Nephron (organoid): ENCODE results near the gene ACBD6.

Source experiments
- H3K27ac Mint-ChIP-seq, 3 experiments: 2 replicates each; pipeline ENCODE4 v1.8.0; 2020; ENCODE audit warnings: mixed read lengths in 3 of 3, mild to moderate bottlenecking in 2 of 3, moderate library complexity in 1 of 3
- H3K27me3 Mint-ChIP-seq: 2 replicates; pipeline ENCODE4 v1.8.0; 2021; ENCODE audit warnings: low read depth, mild to moderate bottlenecking, moderate library complexity, mixed read lengths
- H3K36me3 Mint-ChIP-seq: 2 replicates; pipeline ENCODE4 v1.8.0; 2020; ENCODE audit warnings: low read depth, mixed read lengths
- H3K4me1 Mint-ChIP-seq: 2 replicates; pipeline ENCODE4 v1.8.0; 2020; ENCODE audit warnings: mixed read lengths
- H3K4me3 Mint-ChIP-seq, 3 experiments: 2 replicates each; pipeline ENCODE4 v1.8.0; 2020; ENCODE audit warnings: mild to moderate bottlenecking in 3 of 3, mixed read lengths in 3 of 3, moderate library complexity in 2 of 3
- H3K9me3 Mint-ChIP-seq: 2 replicates; pipeline ENCODE4 v1.8.0; 2020; ENCODE audit warnings: mixed read lengths
- CTCF ChIP-seq, 3 experiments: fragments of 200-600 bp; sonication (generic); IDR thresholded peaks; one replicate each; pipeline ENCODE4 v1.5.0; 2021; ENCODE audit warnings: antibody characterized with exemption in 3 of 3; ENCODE audit not compliant: unreplicated experiment in 3 of 3

The ACBD6 gene

GRCh38 chr1:180256341-180257027 lies 245.9 kb downstream of the ACBD6 start:
- no peaks in the 10 kb centered on the region for H3K9me3 Mint-ChIP-seq
- no peak overlapping the region for H3K4me3 Mint-ChIP-seq
- H3K27ac Mint-ChIP-seq, result no peak overlapping the region
- no peak for TF ChIP-seq CTCF (IDR thresholded peaks at IDR 0.05; ENCODE audit: unreplicated experiment in 3 of 3)
- H3K27me3 Mint-ChIP-seq, result peaks cover 89% of the 10 kb centered on the region
- H3K36me3 Mint-ChIP-seq, result no peaks in the 10 kb centered on the region
- H3K4me1 Mint-ChIP-seq, result peaks cover 10% of the 10 kb centered on the region

GRCh38 chr1:180255536-180256340 lies 246.6 kb downstream of the ACBD6 start:
- H3K9me3 Mint-ChIP-seq, result no peaks in the 10 kb centered on the region
- H3K4me3 Mint-ChIP-seq, result no peak overlapping the region
- no peaks in the 10 kb centered on the region for H3K36me3 Mint-ChIP-seq
- H3K27me3 Mint-ChIP-seq, result peaks cover 88% of the 10 kb centered on the region
- H3K4me1 Mint-ChIP-seq, result peaks cover 10% of the 10 kb centered on the region
- no peak for TF ChIP-seq CTCF (IDR thresholded peaks at IDR 0.05; ENCODE audit: unreplicated experiment in 3 of 3)
- no peak overlapping the region for H3K27ac Mint-ChIP-seq

GRCh38 chr1:180254854-180255253 lies 247.5 kb downstream of the ACBD6 start:
- no peaks in the 10 kb centered on the region for H3K36me3 Mint-ChIP-seq
- no peaks in the 10 kb centered on the region for H3K9me3 Mint-ChIP-seq
- no peak for TF ChIP-seq CTCF (IDR thresholded peaks at IDR 0.05; ENCODE audit: unreplicated experiment in 3 of 3)
- peaks cover 86% of the 10 kb centered on the region for H3K27me3 Mint-ChIP-seq
- no peak overlapping the region for H3K4me3 Mint-ChIP-seq
- no peak overlapping the region for H3K27ac Mint-ChIP-seq
- H3K4me1 Mint-ChIP-seq, result peaks cover 10% of the 10 kb centered on the region

- peaks cover 10% of the 10 kb centered on the region for H3K4me1 Mint-ChIP-seq
- TF ChIP-seq CTCF (IDR thresholded peaks at IDR 0.05; ENCODE audit: unreplicated experiment in 3 of 3), result no peak
- H3K4me3 Mint-ChIP-seq, result no peak overlapping the region
- H3K36me3 Mint-ChIP-seq, result no peaks in the 10 kb centered on the region
- no peak overlapping the region for H3K27ac Mint-ChIP-seq
- peaks cover 87% of the 10 kb centered on the region for H3K27me3 Mint-ChIP-seq
- H3K9me3 Mint-ChIP-seq, result no peaks in the 10 kb centered on the region
These were observed 247.9 kb downstream of the ACBD6 start for GRCh38 chr1:180254496-180254819.

- Mint-ChIP-seq H3K27ac (no peak overlapping the region), H3K4me1 (peaks cover 10% of the 10 kb centered on the region), H3K9me3 (no peaks in the 10 kb centered on the region), H3K27me3 (peaks cover 86% of the 10 kb centered on the region), H3K36me3 (no peaks in the 10 kb centered on the region), H3K4me3 (no peak overlapping the region)
- no peak for TF ChIP-seq CTCF (IDR thresholded peaks at IDR 0.05; ENCODE audit: unreplicated experiment in 3 of 3)
These were observed 248.5 kb downstream of the ACBD6 start for GRCh38 chr1:180253585-180254495.
